ELF-1 (cell line): ENCODE results near the gene RNF32.
A peak's percentile ranks its signal among the peaks of the same experiment; 100 is the strongest.
"Not testable (repeated sequence)": the region's sequence is repeated elsewhere in the genome, so short reads cannot be mapped to it uniquely, and the experiment has no call there.

Experiments used
- DNase-seq: peaks from one replicate; pipeline ENCODE4 v3.0.0-alpha.2; 2016; ENCODE audit warnings: low read depth, low spot score

RNF32 gene

GRCh38 chr7:156614434-156615264 lies 25.9 kb upstream of the RNF32 start:
- DNase-seq: no peak

DNA sequence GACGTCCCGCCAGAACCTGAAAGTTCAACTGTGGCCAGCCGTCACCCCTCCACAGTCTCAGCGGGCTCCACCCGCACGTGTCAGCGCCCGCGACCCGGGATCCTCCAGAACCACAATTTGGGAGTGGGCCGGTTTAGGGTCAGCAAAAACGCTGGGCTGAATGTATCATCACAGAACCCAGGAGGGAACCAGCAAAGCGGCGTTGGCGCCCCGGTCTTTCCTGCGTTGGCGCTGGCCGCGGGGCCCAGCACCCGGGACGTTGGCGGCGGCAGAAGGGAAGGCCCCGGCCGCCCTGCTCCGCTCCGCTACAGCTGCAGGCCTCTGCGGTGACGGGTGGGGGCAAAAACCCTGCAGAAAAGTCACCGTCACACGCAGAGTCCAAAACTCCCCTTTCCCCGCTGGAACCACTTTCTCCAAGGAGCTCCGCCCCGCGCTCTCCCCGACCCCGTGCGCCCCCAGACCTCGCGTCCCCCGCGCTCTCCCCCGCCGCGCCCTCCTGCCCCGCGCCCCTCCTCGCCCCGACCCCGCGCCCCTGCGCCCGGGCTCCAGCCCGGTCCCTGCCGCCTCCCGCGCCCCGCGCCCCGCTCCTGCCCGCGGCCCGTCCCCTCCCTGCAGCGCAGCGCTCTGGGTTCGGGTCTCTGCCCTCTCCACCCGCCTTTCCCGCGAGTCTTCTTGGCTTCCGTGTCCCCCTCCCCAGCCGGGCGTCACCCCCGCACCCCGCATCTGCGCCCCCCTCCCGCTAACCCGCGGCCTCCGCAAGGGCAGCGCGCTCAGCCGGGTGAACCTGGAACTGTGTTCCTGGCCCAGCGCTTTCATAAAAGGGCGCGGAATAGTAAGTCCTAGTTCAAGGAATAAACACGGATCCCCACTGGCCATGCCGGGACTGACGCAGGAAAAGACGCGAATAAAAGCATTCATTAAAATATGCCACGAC lies 24.0 kb upstream of the RNF32 start:
- DNase-seq: no peak

- DNase-seq: no peak
These were observed 23.4 kb upstream of the RNF32 start for GRCh38 chr7:156617215-156617614.

- DNase-seq: peak; percentile 58
These were observed 22.3 kb upstream of the RNF32 start for GRCh38 chr7:156618078-156618779.

GRCh38 chr7:156618780-156619367 lies 21.7 kb upstream of the RNF32 start:
- DNase-seq: peak; percentile 58

GRCh38 chr7:156619488-156620290 lies 20.9 kb upstream of the RNF32 start:
- peak; percentile 41 for DNase-seq

GRCh38 chr7:156620291-156620675 lies 20.3 kb upstream of the RNF32 start:
- peak; percentile 34 for DNase-seq

DNA sequence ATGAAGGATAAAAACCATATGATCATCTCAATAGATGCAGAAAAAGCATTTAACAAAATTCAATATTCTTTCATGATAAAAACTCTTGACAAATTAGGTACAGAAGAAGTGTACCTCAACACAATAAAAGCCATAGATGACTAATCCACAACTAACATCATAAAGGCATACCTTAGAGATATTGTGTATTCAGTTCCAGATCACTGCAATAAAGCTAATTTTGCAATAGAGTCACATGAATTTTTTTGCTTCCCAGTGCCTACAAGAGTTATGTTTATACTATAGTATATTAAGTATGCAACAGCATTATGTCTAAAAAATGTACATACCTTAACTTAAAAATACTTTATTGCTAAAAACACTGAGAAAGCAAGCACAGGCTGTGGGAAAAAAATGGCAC lies 18.9 kb upstream of the RNF32 start:
- DNase-seq: no peak

GRCh38 chr7:156625580-156625979 lies 15.0 kb upstream of the RNF32 start:
- no peak for DNase-seq

DNA sequence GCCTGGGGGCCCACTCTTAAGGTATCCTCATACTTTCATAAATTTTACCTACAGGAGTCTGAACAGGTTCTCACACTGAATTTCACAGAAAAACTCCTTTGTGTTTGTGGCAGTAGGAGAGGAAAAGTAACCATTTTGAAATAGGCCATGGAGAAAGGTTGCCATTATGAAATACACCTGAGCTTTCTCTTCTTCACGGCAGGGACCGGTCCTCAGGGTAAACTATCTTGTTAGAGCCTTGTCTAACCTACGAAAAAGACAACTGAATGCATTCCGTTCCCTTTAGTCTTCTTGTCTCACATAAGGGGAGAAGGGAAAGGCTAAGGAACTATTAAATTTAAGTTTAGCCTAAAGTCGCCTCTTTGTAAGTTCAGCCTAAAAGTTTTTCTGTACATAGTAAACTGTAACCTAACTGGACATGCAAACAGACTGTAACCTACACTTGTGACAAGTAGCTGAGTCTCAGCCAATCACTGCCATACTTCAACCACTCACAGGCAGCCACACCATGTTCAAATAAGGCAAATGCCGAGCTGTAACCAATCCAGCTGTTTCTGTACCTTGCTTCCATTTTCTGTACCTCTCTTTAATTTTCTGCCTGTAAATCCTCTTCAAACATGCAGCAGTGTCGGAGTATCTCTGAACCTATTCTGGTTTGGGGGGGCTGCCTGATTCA lies 14.2 kb upstream of the RNF32 start:
- DNase-seq: no peak

DNA sequence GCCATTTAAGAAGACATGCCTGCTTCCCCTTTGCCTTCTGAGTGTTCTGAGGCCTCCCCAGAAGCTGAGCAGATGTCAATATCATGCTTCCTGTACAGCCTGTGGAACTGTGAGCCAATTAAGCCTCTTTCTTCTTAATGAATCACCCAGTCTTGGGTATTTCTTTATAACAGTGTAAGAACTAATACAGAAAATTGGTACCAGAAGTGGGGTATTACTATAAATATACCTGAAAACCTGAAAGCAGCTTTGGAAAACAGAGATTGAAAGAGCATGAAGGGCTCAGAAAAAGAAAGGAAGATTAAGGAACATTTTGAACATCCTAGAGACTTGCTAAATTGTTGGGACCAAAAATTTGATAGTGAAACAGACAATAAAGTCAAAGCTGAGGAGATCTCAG lies 12.0 kb upstream of the RNF32 start:
- no peak for DNase-seq

- no peak for DNase-seq
These were observed 10.7 kb upstream of the RNF32 start for GRCh38 chr7:156629873-156630272.

GRCh38 chr7:156634117-156634516 lies 6.5 kb upstream of the RNF32 start:
- no peak for DNase-seq

- DNase-seq: no peak
These were observed 4.8 kb upstream of the RNF32 start for GRCh38 chr7:156635529-156636385.

GRCh38 chr7:156637093-156637492 lies 3.5 kb upstream of the RNF32 start:
- not testable (repeated sequence) for DNase-seq

GRCh38 chr7:156638443-156639077 lies 2.0 kb upstream of the RNF32 start:
- no peak for DNase-seq

GRCh38 chr7:156639426-156640256 lies 933 bp upstream of the RNF32 start:
- no peak for DNase-seq

DNA sequence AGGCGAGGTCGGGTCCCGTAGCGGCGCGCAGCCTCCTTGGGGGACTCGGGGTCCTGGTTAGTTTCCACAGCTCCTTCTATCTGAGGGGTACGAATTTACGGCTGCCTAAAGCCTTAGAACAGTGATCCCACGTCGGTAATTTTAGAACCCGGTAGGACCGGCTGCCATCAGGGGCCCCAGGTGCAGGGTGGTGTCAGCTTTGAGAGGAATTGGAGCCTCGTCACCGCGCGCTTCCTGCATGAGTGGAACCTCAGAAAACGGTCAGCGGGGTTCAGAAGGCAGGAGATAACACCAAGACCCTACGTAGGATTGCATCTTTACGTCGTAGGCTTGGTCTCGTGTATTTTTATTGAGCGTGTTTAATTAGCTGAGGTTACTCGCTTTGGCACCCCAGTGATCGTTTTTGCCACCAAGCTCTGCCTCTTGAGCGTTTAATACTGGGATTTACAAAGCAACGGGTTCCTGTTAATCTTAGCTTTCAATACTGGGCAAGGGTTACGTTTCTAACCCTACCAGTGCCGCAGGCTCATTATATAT lies 443 bp downstream of the RNF32 start:
- DNase-seq: no peak
